Liver (tissue), 9 donors: ENCODE data around the gene TMEM39B. TPM values are rescaled to one million over a fixed set of nuclear protein-coding genes. Genes with fewer than 3 reads are reported as not detected.

Experiments used
- DNase-seq: peaks from one replicate; pipeline ENCODE4 v3.0.0-alpha.2; 2017; ENCODE audit warnings: low spot score
- H3K27ac ChIP-seq, 2 donors: one replicate each; pipeline ENCODE4 v1.7.0; 2013; ENCODE audit warnings: inconsistent platforms in 2 of 2, low read length in 2 of 2, control low read depth in 1 of 2, low read depth in 1 of 2, mild to moderate bottlenecking in 1 of 2
- H3K27me3 ChIP-seq, 4 donors: one replicate each; pipeline versions ENCODE4 v1.6.1 to v1.7.0; 2013; ENCODE audit warnings: low read length in 3 of 4, inconsistent platforms in 1 of 4, mild to moderate bottlenecking in 1 of 4, moderate library complexity in 1 of 4; ENCODE audit not compliant: control insufficient read depth in 4 of 4, insufficient read depth in 4 of 4
- H3K36me3 ChIP-seq, 4 donors: one replicate each; pipeline versions ENCODE4 v1.6.1 to v1.7.0; 2013; ENCODE audit warnings: low read length in 3 of 4, mild to moderate bottlenecking in 3 of 4, low read depth in 1 of 4, moderate library complexity in 1 of 4; ENCODE audit not compliant: control insufficient read depth in 4 of 4, insufficient read depth in 3 of 4
- H3K4me1 ChIP-seq, 4 donors: one replicate each; pipeline versions ENCODE4 v1.6.1 to v1.7.0; 2013; ENCODE audit warnings: low read length in 3 of 4, mild to moderate bottlenecking in 3 of 4, moderate library complexity in 1 of 4; ENCODE audit not compliant: control insufficient read depth in 4 of 4, insufficient read depth in 4 of 4
- H3K4me3 ChIP-seq, 3 donors: one replicate each; pipeline versions ENCODE4 v1.6.1 to v1.7.0; 2013; ENCODE audit warnings: low read length in 3 of 3, control low read depth in 1 of 3, low read depth in 1 of 3, mild to moderate bottlenecking in 1 of 3
- H3K9ac ChIP-seq, 2 donors: one replicate each; pipeline ENCODE4 v1.7.0; 2013; ENCODE audit warnings: low read length in 2 of 2, mild to moderate bottlenecking in 2 of 2, moderate library complexity in 2 of 2, control low read depth in 1 of 2, low read depth in 1 of 2
- H3K9me3 ChIP-seq, 4 donors: one replicate each; pipeline versions ENCODE4 v1.6.1 to v1.7.0; 2013; ENCODE audit warnings: low read length in 3 of 4; ENCODE audit not compliant: control insufficient read depth in 4 of 4
- EGR1 ChIP-seq, 2 donors: IDR thresholded peaks; 2 replicates each; pipeline ENCODE4 v1.6.1; 2016 to 2018; ENCODE audit warnings: antibody characterized with exemption in 2 of 2, low read depth in 2 of 2
- FOXA1 ChIP-seq: IDR thresholded peaks from 2 replicates; pipeline ENCODE4 v1.6.1; 2016; ENCODE audit warnings: antibody characterized with exemption
- FOXA2 ChIP-seq: IDR thresholded peaks from 2 replicates; pipeline ENCODE4 v1.6.1; 2016; ENCODE audit warnings: antibody characterized with exemption
- GABPA ChIP-seq, 2 donors: IDR thresholded peaks in 1 of 2; conservative IDR thresholded peaks in 1 of 2; 2 replicates each; pipeline ENCODE4 v1.6.1; 2016; ENCODE audit warnings: antibody characterized with exemption in 2 of 2, mild to moderate bottlenecking in 1 of 2, moderate library complexity in 1 of 2
- JUND ChIP-seq, 2 donors: IDR thresholded peaks; 2 replicates each; pipeline ENCODE4 v1.6.1; 2016; ENCODE audit warnings: antibody characterized with exemption in 2 of 2
- NR2F2 ChIP-seq: IDR thresholded peaks from 2 replicates; pipeline ENCODE4 v1.6.1; 2016; ENCODE audit warnings: antibody characterized with exemption
- RAD21 ChIP-seq, 2 donors: IDR thresholded peaks; 2 replicates each; pipeline ENCODE4 v1.6.1; 2016; ENCODE audit warnings: antibody characterized with exemption in 2 of 2, mild to moderate bottlenecking in 2 of 2
- RXRA ChIP-seq, 2 donors: IDR thresholded peaks; 2 replicates each; pipeline ENCODE4 v1.6.1; 2017 to 2018; ENCODE audit warnings: antibody characterized with exemption in 2 of 2, mild to moderate bottlenecking in 1 of 2
- SP1 ChIP-seq: IDR thresholded peaks from 2 replicates; pipeline ENCODE4 v1.6.1; 2018; ENCODE audit warnings: antibody characterized with exemption, mild to moderate bottlenecking
- TAF1 ChIP-seq: conservative IDR thresholded peaks from 2 replicates; pipeline ENCODE4 v1.6.1; 2016; ENCODE audit warnings: antibody characterized with exemption, mild to moderate bottlenecking
- YY1 ChIP-seq: IDR thresholded peaks from 2 replicates; pipeline ENCODE4 v1.6.1; 2016; ENCODE audit warnings: antibody characterized with exemption, mild to moderate bottlenecking
- ZBTB33 ChIP-seq: IDR thresholded peaks from 2 replicates; pipeline ENCODE4 v1.6.1; 2016; ENCODE audit warnings: antibody characterized with exemption
- WGBS: extraction: QIAGEN DNeasy Blood & Tissue Kit; methylation state at CpG from one replicate; pipeline ENCODE4 v1.1.7; 2013; 5-methylcytosine and 5-hydroxymethylcytosine counted together
- polyA plus RNA-seq, 2 donors: library from polyadenylated mRNA; stranded (reverse) in 1 of 2; unstranded in 1 of 2; fragments of 200-250 nt in 1 of 2; fragments of >200 nt in 1 of 2; fragmentation: Nextera tagmentation in 1 of 2; extraction: Ambion mirVana in 1 of 2; gene quantifications; one replicate each; pipeline versions ENCODE4 v1.2.1 to v1.2.3, GENCODE V29; 2013 to 2015
- total RNA-seq, 2 donors: library from RNA; depleted of rRNA; stranded (reverse); fragments of >200 nt; gene quantifications; one replicate each; pipeline ENCODE4 v1.2.3, GENCODE V29; 2014
- TF ChIP-seq, protein P1 (sequence below): IDR thresholded peaks from 2 replicates; pipeline ENCODE4 v1.6.1; 2016; ENCODE audit warnings: antibody characterized with exemption
- TF ChIP-seq, protein P2 (sequence below): IDR thresholded peaks from 2 replicates; pipeline ENCODE4 v1.6.1; 2016; ENCODE audit warnings: antibody characterized with exemption, mild to moderate bottlenecking
- TF ChIP-seq, protein P3 (sequence below): fragments of 150-350 bp; IDR thresholded peaks from 2 replicates; pipeline ENCODE4 v1.5.1; 2017; ENCODE audit warnings: improper control_type of control experiment, low read depth, low read length; ENCODE audit not compliant: missing input control
- donor health status: healthy.
- donor health status: healthy.
- donor health status: healthy.
- donor health status: healthy.
- donor health status: healthy.

TMEM39B gene
- total and polyA plus RNA-seq, 4 donors: 3.0 to 8.1 (median 5.9) TPM

DNA sequence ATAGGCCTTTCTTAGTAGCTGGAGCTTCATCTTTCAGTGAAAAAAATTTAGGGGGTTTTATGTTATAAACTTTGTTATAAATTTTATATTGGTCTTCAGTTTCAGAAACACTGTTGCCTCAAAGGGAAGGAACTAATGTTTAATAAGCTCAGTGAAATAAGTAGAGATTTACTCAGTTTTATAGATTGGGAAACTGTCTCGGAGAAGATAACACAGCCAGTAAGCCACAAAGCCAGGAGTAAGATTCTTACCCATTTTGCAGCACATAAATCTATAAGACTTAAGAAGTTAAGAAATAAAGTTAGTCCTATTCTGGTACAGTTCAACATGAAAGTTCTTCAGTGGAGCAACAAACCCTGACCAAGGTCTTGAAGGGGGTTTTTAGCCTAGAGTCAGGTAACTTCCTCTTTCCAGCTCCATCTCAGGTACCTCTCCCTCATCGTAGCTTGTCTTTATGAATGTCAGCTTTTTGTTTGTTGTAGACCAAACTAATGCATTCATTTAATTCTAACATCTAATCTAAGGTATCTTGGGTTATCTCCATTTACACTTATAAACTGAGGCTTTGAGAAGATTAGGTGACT lies 38.4 kb downstream of the TMEM39B start:
- H3K9me3 ChIP-seq: no peaks in the 10 kb centered on the region
- H3K27me3 ChIP-seq: no peaks in the 10 kb centered on the region
- H3K4me3 ChIP-seq: no peak overlapping the region
- TF ChIP-seq FOXA2 (no peak), ZBTB33 (no peak), NR2F2 (no peak), YY1 (no peak), JUND (IDR thresholded peaks at IDR 0.05) (no peak), EGR1 (IDR thresholded peaks at IDR 0.05; ENCODE audit: low read depth in 2 of 2) (no peak), RAD21 (IDR thresholded peaks at IDR 0.05) (no peak), RXRA (IDR thresholded peaks at IDR 0.05) (no peak), FOXA1 (no peak), GABPA (IDR thresholded peaks at IDR 0.05 in 1 of 2, conservative IDR thresholded peaks at IDR 0.05 in 1 of 2) (no peak), SP1 (no peak)
- TF ChIP-seq, protein P1, sequence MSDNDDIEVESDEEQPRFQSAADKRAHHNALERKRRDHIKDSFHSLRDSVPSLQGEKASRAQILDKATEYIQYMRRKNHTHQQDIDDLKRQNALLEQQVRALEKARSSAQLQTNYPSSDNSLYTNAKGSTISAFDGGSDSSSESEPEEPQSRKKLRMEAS: no peak
- TF ChIP-seq, protein P2, sequence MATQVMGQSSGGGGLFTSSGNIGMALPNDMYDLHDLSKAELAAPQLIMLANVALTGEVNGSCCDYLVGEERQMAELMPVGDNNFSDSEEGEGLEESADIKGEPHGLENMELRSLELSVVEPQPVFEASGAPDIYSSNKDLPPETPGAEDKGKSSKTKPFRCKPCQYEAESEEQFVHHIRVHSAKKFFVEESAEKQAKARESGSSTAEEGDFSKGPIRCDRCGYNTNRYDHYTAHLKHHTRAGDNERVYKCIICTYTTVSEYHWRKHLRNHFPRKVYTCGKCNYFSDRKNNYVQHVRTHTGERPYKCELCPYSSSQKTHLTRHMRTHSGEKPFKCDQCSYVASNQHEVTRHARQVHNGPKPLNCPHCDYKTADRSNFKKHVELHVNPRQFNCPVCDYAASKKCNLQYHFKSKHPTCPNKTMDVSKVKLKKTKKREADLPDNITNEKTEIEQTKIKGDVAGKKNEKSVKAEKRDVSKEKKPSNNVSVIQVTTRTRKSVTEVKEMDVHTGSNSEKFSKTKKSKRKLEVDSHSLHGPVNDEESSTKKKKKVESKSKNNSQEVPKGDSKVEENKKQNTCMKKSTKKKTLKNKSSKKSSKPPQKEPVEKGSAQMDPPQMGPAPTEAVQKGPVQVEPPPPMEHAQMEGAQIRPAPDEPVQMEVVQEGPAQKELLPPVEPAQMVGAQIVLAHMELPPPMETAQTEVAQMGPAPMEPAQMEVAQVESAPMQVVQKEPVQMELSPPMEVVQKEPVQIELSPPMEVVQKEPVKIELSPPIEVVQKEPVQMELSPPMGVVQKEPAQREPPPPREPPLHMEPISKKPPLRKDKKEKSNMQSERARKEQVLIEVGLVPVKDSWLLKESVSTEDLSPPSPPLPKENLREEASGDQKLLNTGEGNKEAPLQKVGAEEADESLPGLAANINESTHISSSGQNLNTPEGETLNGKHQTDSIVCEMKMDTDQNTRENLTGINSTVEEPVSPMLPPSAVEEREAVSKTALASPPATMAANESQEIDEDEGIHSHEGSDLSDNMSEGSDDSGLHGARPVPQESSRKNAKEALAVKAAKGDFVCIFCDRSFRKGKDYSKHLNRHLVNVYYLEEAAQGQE: no peak
- no peaks in the 10 kb centered on the region for H3K36me3 ChIP-seq
- peaks cover 5 to 19% (median 10%) of the 10 kb centered on the region in 4 donors for H3K4me1 ChIP-seq
- WGBS: 91% methylated on average over 2 of the region's 2 CpGs
- H3K9ac ChIP-seq: no peak overlapping the region
- H3K27ac ChIP-seq: no peak overlapping the region
- DNase-seq: no peak

GRCh38 chr1:32111789-32112188 lies 39.0 kb downstream of the TMEM39B start:
- Histone ChIP-seq H3K4me3 (no peak overlapping the region), H3K36me3 (no peaks in the 10 kb centered on the region), H3K9me3 (no peaks in the 10 kb centered on the region), H3K27me3 (no peaks in the 10 kb centered on the region), H3K4me1 (peaks cover 5 to 19% (median 16%) of the 10 kb centered on the region in 4 donors), H3K9ac (no peak overlapping the region), H3K27ac (no peak overlapping the region)
- DNase-seq: no peak
- TF ChIP-seq, protein P3, sequence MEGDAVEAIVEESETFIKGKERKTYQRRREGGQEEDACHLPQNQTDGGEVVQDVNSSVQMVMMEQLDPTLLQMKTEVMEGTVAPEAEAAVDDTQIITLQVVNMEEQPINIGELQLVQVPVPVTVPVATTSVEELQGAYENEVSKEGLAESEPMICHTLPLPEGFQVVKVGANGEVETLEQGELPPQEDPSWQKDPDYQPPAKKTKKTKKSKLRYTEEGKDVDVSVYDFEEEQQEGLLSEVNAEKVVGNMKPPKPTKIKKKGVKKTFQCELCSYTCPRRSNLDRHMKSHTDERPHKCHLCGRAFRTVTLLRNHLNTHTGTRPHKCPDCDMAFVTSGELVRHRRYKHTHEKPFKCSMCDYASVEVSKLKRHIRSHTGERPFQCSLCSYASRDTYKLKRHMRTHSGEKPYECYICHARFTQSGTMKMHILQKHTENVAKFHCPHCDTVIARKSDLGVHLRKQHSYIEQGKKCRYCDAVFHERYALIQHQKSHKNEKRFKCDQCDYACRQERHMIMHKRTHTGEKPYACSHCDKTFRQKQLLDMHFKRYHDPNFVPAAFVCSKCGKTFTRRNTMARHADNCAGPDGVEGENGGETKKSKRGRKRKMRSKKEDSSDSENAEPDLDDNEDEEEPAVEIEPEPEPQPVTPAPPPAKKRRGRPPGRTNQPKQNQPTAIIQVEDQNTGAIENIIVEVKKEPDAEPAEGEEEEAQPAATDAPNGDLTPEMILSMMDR: no peak
- TF ChIP-seq TAF1: no peak
